SH-SY5Y (cell line): ENCODE measurements around the gene FOSL1.

ENCODE experiments used
- GATA2 ChIP-seq: IDR thresholded peaks from 2 replicates; pipeline ENCODE4 v1.6.1; 2011; ENCODE audit warnings: mild to moderate bottlenecking, low read depth, low read length
- GATA3 ChIP-seq: IDR thresholded peaks from 2 replicates; pipeline ENCODE4 v1.6.1; 2011; ENCODE audit warnings: low read depth, mild to moderate bottlenecking, low read length, moderate library complexity

The FOSL1 gene

GRCh38 chr11:65900125-65900898 is at the start of gene FOSL1:
FOSL1 (minus strand) TSS chr11:65900388; CDS start chr11:65900339, 49 bp downstream.
- TF ChIP-seq GATA3 = no peak
- TF ChIP-seq GATA2 = no peak

GRCh38 chr11:65947603-65948125 is 47.5 kb upstream of the FOSL1 start:
- no peak for TF ChIP-seq GATA2
- no peak for TF ChIP-seq GATA3

GRCh38 chr11:65947133-65947532 is 46.9 kb upstream of the FOSL1 start:
- TF ChIP-seq GATA2 (no peak), GATA3 (no peak)

- TF ChIP-seq GATA3 (no peak), GATA2 (no peak)
Measured at GRCh38 chr11:65946655-65947054, 46.5 kb upstream of the FOSL1 start.

- TF ChIP-seq GATA3 (no peak), GATA2 (no peak)
Measured at GRCh38 chr11:65945941-65946558, 45.9 kb upstream of the FOSL1 start.

GRCh38 chr11:65945430-65945911 is 45.3 kb upstream of the FOSL1 start, which contains the start of gene TSGA10IP:
TSGA10IP (plus strand) TSS chr11:65945480; CDS start chr11:65945676, 196 bp downstream.
- TF ChIP-seq GATA3 (no peak), GATA2 (no peak)

GRCh38 chr11:65944767-65945166 is 44.6 kb upstream of the FOSL1 start:
- TF ChIP-seq GATA2 (no peak), GATA3 (no peak)

GRCh38 chr11:65944191-65944590 is 44.0 kb upstream of the FOSL1 start:
- no peak for TF ChIP-seq GATA2
- TF ChIP-seq GATA3 = no peak

- no peak for TF ChIP-seq GATA3
- no peak for TF ChIP-seq GATA2
Measured at GRCh38 chr11:65942531-65942930, 42.3 kb upstream of the FOSL1 start.

GRCh38 chr11:65941720-65942310 is 41.6 kb upstream of the FOSL1 start:
- TF ChIP-seq GATA3 (no peak), GATA2 (no peak)

GRCh38 chr11:65937766-65938165 is 37.6 kb upstream of the FOSL1 start:
- TF ChIP-seq GATA3 (no peak), GATA2 (no peak)

- no peak for TF ChIP-seq GATA2
- no peak for TF ChIP-seq GATA3
Measured at GRCh38 chr11:65934014-65934413, 33.8 kb upstream of the FOSL1 start.

GRCh38 chr11:65932558-65932919 is 32.4 kb upstream of the FOSL1 start:
- TF ChIP-seq GATA2 (no peak), GATA3 (no peak)
